ENCODE measurements around the gene CMSS1. TPM values are rescaled to one million over a fixed set of nuclear protein-coding genes. Genes with fewer than 3 reads are reported as not detected.

The CMSS1 gene
- total RNA-seq, 1 experiment from 2014 or later: 64.1 TPM

- no peaks in the 10 kb centered on the region for H3K27me3 ChIP-seq (ENCODE audit: insufficient read depth, low read length)
- H3K79me2 ChIP-seq (ENCODE audit: insufficient read depth, low read length): no peaks in the 10 kb centered on the region
- H3K9me2 ChIP-seq (ENCODE audit: insufficient read depth): no peaks in the 10 kb centered on the region
- H3K9me3 ChIP-seq (ENCODE audit: control insufficient read depth in 1 of 2, insufficient read depth in 1 of 2, low read depth in 1 of 2, low read length in 2 of 2): no peaks in the 10 kb centered on the region
- H3K9ac ChIP-seq (ENCODE audit: low read length): no peak overlapping the region
- POLR2A ChIA-PET: no interaction called here
- no TSS peak for BruUV-seq (replicated peaks)
- no peak for TF ChIP-seq POLR2AphosphoS5 (IDR thresholded peaks at IDR 0.05; ENCODE audit: low read depth, low read length)
- H3K4me2 ChIP-seq (ENCODE audit: low read length): no peak overlapping the region
- intact Hi-C loops (cut with micrococcal nuclease): no loop called here
- DNase-seq (ENCODE audit: low read depth, low spot score) (no peak), ATAC-seq (no peak)
- no peaks in the 10 kb centered on the region for H3K4me1 ChIP-seq (ENCODE audit: control insufficient read depth in 1 of 2, insufficient read depth in 2 of 2, low read length in 2 of 2)
- no peak overlapping the region for H3K4me3 ChIP-seq (replicated peaks in 1 of 2; ENCODE audit: low read depth in 1 of 2, low read length in 2 of 2)
- no peaks in the 10 kb centered on the region for H3K36me3 ChIP-seq (ENCODE audit: control insufficient read depth in 1 of 2, insufficient read depth in 2 of 2, low read length in 2 of 2)
- RAD21 ChIA-PET (ENCODE audit: low non-redundant PET in 1 of 2, low total read pairs in 2 of 2, uncharacterized antibody in 2 of 2, unreplicated experiment in 2 of 2): no interaction called here
- H2AFZ ChIP-seq (ENCODE audit: low read depth, low read length, poor library complexity, severe bottlenecking): no peak overlapping the region
- H4K20me1 ChIP-seq (ENCODE audit: insufficient read depth): no peaks in the 10 kb centered on the region
- no peak overlapping the region for H3K27ac ChIP-seq (ENCODE audit: low read depth, low read length)
- CTCF ChIA-PET: no interaction called here
Measured at GRCh38 chr3:100084100-100084806, 266.6 kb downstream of the CMSS1 start.

- Histone ChIP-seq H3K4me3 (replicated peaks in 1 of 2; ENCODE audit: low read depth in 1 of 2, low read length in 2 of 2) (no peak overlapping the region), H3K9me2 (ENCODE audit: insufficient read depth) (no peaks in the 10 kb centered on the region), H4K20me1 (ENCODE audit: insufficient read depth) (no peaks in the 10 kb centered on the region), H3K27ac (ENCODE audit: low read depth, low read length) (no peak overlapping the region), H3K9me3 (ENCODE audit: control insufficient read depth in 1 of 2, insufficient read depth in 1 of 2, low read depth in 1 of 2, low read length in 2 of 2) (no peaks in the 10 kb centered on the region), H3K27me3 (ENCODE audit: insufficient read depth, low read length) (no peaks in the 10 kb centered on the region), H2AFZ (ENCODE audit: low read depth, low read length, poor library complexity, severe bottlenecking) (no peak overlapping the region), H3K4me2 (ENCODE audit: low read length) (no peak overlapping the region), H3K9ac (ENCODE audit: low read length) (no peak overlapping the region), H3K79me2 (ENCODE audit: insufficient read depth, low read length) (no peaks in the 10 kb centered on the region), H3K36me3 (ENCODE audit: control insufficient read depth in 1 of 2, insufficient read depth in 2 of 2, low read length in 2 of 2) (no peaks in the 10 kb centered on the region), H3K4me1 (ENCODE audit: control insufficient read depth in 1 of 2, insufficient read depth in 2 of 2, low read length in 2 of 2) (no peaks in the 10 kb centered on the region)
- intact Hi-C loops (cut with micrococcal nuclease): no loop called here
- CTCF ChIA-PET: no interaction called here
- RAD21 ChIA-PET (ENCODE audit: low non-redundant PET in 1 of 2, low total read pairs in 2 of 2, uncharacterized antibody in 2 of 2, unreplicated experiment in 2 of 2): no interaction called here
- no peak for DNase-seq (ENCODE audit: low read depth, low spot score)
- POLR2A ChIA-PET: interaction anchor here (1.7 kb wide), 1 partner anchor 12 kb away, joined by 3 read pairs; no protein-coding TSS in a partner anchor
- BruUV-seq (replicated peaks): no TSS peak
- no peak for ATAC-seq
- no peak for TF ChIP-seq RAD21 (IDR thresholded peaks at IDR 0.05; ENCODE audit: low read depth)
- no peak for TF ChIP-seq CTCF (IDR thresholded peaks at IDR 0.05 in 2 of 3, conservative IDR thresholded peaks at IDR 0.05 in 1 of 3; ENCODE audit: borderline replicate concordance in 1 of 3, insufficient read depth in 1 of 3, low read depth in 2 of 3, low read length in 2 of 3)
- no peak for TF ChIP-seq POLR2A (IDR thresholded peaks at IDR 0.05; ENCODE audit: borderline replicate concordance, extremely low read depth, insufficient read depth, insufficient read length)
- TF ChIP-seq, protein P1, sequence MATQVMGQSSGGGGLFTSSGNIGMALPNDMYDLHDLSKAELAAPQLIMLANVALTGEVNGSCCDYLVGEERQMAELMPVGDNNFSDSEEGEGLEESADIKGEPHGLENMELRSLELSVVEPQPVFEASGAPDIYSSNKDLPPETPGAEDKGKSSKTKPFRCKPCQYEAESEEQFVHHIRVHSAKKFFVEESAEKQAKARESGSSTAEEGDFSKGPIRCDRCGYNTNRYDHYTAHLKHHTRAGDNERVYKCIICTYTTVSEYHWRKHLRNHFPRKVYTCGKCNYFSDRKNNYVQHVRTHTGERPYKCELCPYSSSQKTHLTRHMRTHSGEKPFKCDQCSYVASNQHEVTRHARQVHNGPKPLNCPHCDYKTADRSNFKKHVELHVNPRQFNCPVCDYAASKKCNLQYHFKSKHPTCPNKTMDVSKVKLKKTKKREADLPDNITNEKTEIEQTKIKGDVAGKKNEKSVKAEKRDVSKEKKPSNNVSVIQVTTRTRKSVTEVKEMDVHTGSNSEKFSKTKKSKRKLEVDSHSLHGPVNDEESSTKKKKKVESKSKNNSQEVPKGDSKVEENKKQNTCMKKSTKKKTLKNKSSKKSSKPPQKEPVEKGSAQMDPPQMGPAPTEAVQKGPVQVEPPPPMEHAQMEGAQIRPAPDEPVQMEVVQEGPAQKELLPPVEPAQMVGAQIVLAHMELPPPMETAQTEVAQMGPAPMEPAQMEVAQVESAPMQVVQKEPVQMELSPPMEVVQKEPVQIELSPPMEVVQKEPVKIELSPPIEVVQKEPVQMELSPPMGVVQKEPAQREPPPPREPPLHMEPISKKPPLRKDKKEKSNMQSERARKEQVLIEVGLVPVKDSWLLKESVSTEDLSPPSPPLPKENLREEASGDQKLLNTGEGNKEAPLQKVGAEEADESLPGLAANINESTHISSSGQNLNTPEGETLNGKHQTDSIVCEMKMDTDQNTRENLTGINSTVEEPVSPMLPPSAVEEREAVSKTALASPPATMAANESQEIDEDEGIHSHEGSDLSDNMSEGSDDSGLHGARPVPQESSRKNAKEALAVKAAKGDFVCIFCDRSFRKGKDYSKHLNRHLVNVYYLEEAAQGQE (IDR thresholded peaks at IDR 0.05; ENCODE audit: low read depth): no peak
- no peak for TF ChIP-seq SRF (IDR thresholded peaks at IDR 0.05; ENCODE audit: low read depth)
- TF ChIP-seq POLR2AphosphoS5 (IDR thresholded peaks at IDR 0.05; ENCODE audit: low read depth, low read length): no peak
- TF ChIP-seq FOSL1 (IDR thresholded peaks at IDR 0.05; ENCODE audit: low read depth): no peak
- no peak for TF ChIP-seq ZBTB33 (IDR thresholded peaks at IDR 0.05; ENCODE audit: extremely low read depth, insufficient replicate concordance, low read length)
- TF ChIP-seq MAX (IDR thresholded peaks at IDR 0.05): no peak
- TF ChIP-seq TCF7L2 (IDR thresholded peaks at IDR 0.05; ENCODE audit: borderline replicate concordance, extremely low read depth, insufficient read depth, insufficient read length): no peak
- TF ChIP-seq SP1 (IDR thresholded peaks at IDR 0.05; ENCODE audit: low read depth): no peak
Measured at GRCh38 chr3:100086401-100086800, 268.7 kb downstream of the CMSS1 start.
